GM19438 (cell line): ENCODE data around the gene SUMF1.
A peak's percentile ranks its signal among the peaks of the same experiment; 100 is the strongest.

ENCODE experiments used
- ATAC-seq: cut with Tn5 transposase; IDR thresholded peaks from one replicate; pipeline ENCODE4 v1.9.1; 2021; ENCODE audit warnings: low read depth; ENCODE audit not compliant: unreplicated experiment

SUMF1 gene

GRCh38 chr3:4498446-4498845, 31.4 kb upstream of the SUMF1 start:
- no peak for ATAC-seq

- ATAC-seq, result no peak
Observed at GRCh38 chr3:4497843-4498324, 30.8 kb upstream of the SUMF1 start.

GRCh38 chr3:4497005-4497692, 30.1 kb upstream of the SUMF1 start:
- ATAC-seq, result no peak

GRCh38 chr3:4496087-4496452, 29.0 kb upstream of the SUMF1 start:
- ATAC-seq, result no peak

- ATAC-seq, result no peak
Observed at GRCh38 chr3:4495294-4496086, 28.4 kb upstream of the SUMF1 start.

GRCh38 chr3:4494895-4495264, 27.8 kb upstream of the SUMF1 start:
- ATAC-seq, result no peak

- ATAC-seq, result no peak
Observed at GRCh38 chr3:4493941-4494894, 27.1 kb upstream of the SUMF1 start.

- ATAC-seq, result peak; percentile 88
Observed at GRCh38 chr3:4493014-4493940, 26.2 kb upstream of the SUMF1 start, which contains the start of gene ITPR1. TSS of gene ITPR1 (plus strand) at chr3:4493348. CDS start at chr3:4516492, 23,144 bp downstream.

GRCh38 chr3:4492208-4493013, 25.3 kb upstream of the SUMF1 start:
- ATAC-seq, result peak; percentile 21

- ATAC-seq, result no peak
Observed at GRCh38 chr3:4491855-4492207, 24.8 kb upstream of the SUMF1 start.

GRCh38 chr3:4478261-4478660, 11.2 kb upstream of the SUMF1 start:
- no peak for ATAC-seq

- no peak for ATAC-seq
Observed at GRCh38 chr3:4476496-4476895, 9.4 kb upstream of the SUMF1 start.

GRCh38 chr3:4475804-4476203, 8.7 kb upstream of the SUMF1 start:
- no peak for ATAC-seq

GRCh38 chr3:4474683-4475490, 7.8 kb upstream of the SUMF1 start:
- no peak for ATAC-seq

GRCh38 chr3:4472766-4473165, 5.7 kb upstream of the SUMF1 start:
- ATAC-seq, result no peak

- no peak for ATAC-seq
Observed at GRCh38 chr3:4472312-4472711, 5.2 kb upstream of the SUMF1 start.

GRCh38 chr3:4471907-4472306, 4.8 kb upstream of the SUMF1 start:
- ATAC-seq, result no peak

- ATAC-seq, result no peak
Observed at GRCh38 chr3:4467522-4467867, 426 bp upstream of the SUMF1 start.
